ENCODE results near the gene EIF4E3. TPM values are rescaled to one million over a fixed set of nuclear protein-coding genes. Genes with fewer than 3 reads are reported as not detected.

EIF4E3 gene
- total RNA-seq, 3 donors from 2014 or later (not counting 1 experiment from before 2014, with no cell fraction given): 44.9 to 52.2 (median 46.7) TPM

- ATAC-seq (no peak), DNase-seq (peak in 1 of 2 donors; percentile 28)
- WGBS (ENCODE audit: insufficient coverage): 82% methylated on average over 9 of the region's 9 CpGs
- Histone ChIP-seq H3K27ac (ENCODE audit: low read length) (no peak overlapping the region), H3K9me3 (ENCODE audit: control insufficient read depth, insufficient read depth, low read length) (no peaks in the 10 kb centered on the region), H3K4me1 (ENCODE audit: control insufficient read depth, insufficient read depth, low read length) (peaks cover 23% of the 10 kb centered on the region), H3K4me3 (ENCODE audit: low read length) (no peak overlapping the region), H3K27me3 (ENCODE audit: control insufficient read depth, insufficient read depth, low read length) (no peaks in the 10 kb centered on the region), H3K36me3 (ENCODE audit: control insufficient read depth, insufficient read depth, low read length) (peaks cover 7% of the 10 kb centered on the region)
- Mint-ChIP-seq H3K27me3 (ENCODE audit: low read depth in 2 of 2) (no peaks in the 10 kb centered on the region), H3K36me3 (no peaks in the 10 kb centered on the region), H3K9me3 (no peaks in the 10 kb centered on the region), H3K4me3 (no peak overlapping the region), H3K27ac (peak overlapping the region; percentile 51 to 79), H3K4me1 (peaks cover 65 to 74% of the 10 kb centered on the region in 2 donors)
- no peak for TF ChIP-seq CTCF (IDR thresholded peaks at IDR 0.05)
- intact Hi-C loops (cut with micrococcal nuclease): loop anchor here (5.0 to 10.0 kb wide), 2 partner anchors 1112 to 1135 kb away; partner anchors contain the start of gene SHQ1
These were observed 15.2 kb downstream of the EIF4E3 start for GRCh38 chr3:71709908-71710511.

- ATAC-seq: peak; percentile 57 to 77 (median 76)
- no peak overlapping the region for H3K27ac ChIP-seq (ENCODE audit: low read length)
- no peaks in the 10 kb centered on the region for H3K27me3 ChIP-seq (ENCODE audit: control insufficient read depth, insufficient read depth, low read length)
- intact Hi-C loops (cut with micrococcal nuclease): loop anchor here (10.0 kb wide), 1 partner anchor 1136 kb away; the partner anchor contains the start of gene SHQ1
- peaks cover 29% of the 10 kb centered on the region for H3K4me1 ChIP-seq (ENCODE audit: control insufficient read depth, insufficient read depth, low read length)
- H3K36me3 ChIP-seq (ENCODE audit: control insufficient read depth, insufficient read depth, low read length): peaks cover 7% of the 10 kb centered on the region
- H3K27ac Mint-ChIP-seq: peak overlapping the region; percentile 26 to 79
- no peaks in the 10 kb centered on the region for H3K9me3 ChIP-seq (ENCODE audit: control insufficient read depth, insufficient read depth, low read length)
- no peak for TF ChIP-seq CTCF (IDR thresholded peaks at IDR 0.05)
- H3K27me3 Mint-ChIP-seq (ENCODE audit: low read depth in 2 of 2): no peaks in the 10 kb centered on the region
- no peak for DNase-seq
- no peaks in the 10 kb centered on the region for H3K9me3 Mint-ChIP-seq
- no peak overlapping the region for H3K4me3 Mint-ChIP-seq
- H3K4me3 ChIP-seq (ENCODE audit: low read length): no peak overlapping the region
- 58% methylated on average over 7 of the region's 7 CpGs for WGBS (ENCODE audit: insufficient coverage)
- H3K4me1 Mint-ChIP-seq: peaks cover 72 to 75% of the 10 kb centered on the region in 2 donors
- no peaks in the 10 kb centered on the region for H3K36me3 Mint-ChIP-seq
These were observed 16.6 kb downstream of the EIF4E3 start for GRCh38 chr3:71708476-71709105.

- Histone ChIP-seq H3K27me3 (ENCODE audit: control insufficient read depth, insufficient read depth, low read length) (no peaks in the 10 kb centered on the region), H3K4me1 (ENCODE audit: control insufficient read depth, insufficient read depth, low read length) (peaks cover 36% of the 10 kb centered on the region), H3K9me3 (ENCODE audit: control insufficient read depth, insufficient read depth, low read length) (no peaks in the 10 kb centered on the region), H3K27ac (ENCODE audit: low read length) (no peak overlapping the region), H3K4me3 (ENCODE audit: low read length) (no peak overlapping the region), H3K36me3 (ENCODE audit: control insufficient read depth, insufficient read depth, low read length) (peaks cover 7% of the 10 kb centered on the region)
- ATAC-seq (no peak), DNase-seq (no peak)
- Mint-ChIP-seq H3K27ac (peak overlapping the region in 1 of 2 donors; percentile 57), H3K27me3 (ENCODE audit: low read depth in 2 of 2) (no peaks in the 10 kb centered on the region), H3K9me3 (no peaks in the 10 kb centered on the region), H3K4me3 (no peak overlapping the region), H3K4me1 (peaks cover 74 to 76% of the 10 kb centered on the region in 2 donors), H3K36me3 (no peaks in the 10 kb centered on the region)
- intact Hi-C loops (cut with micrococcal nuclease): loop anchor here (10.0 kb wide), 1 partner anchor 1137 kb away; the partner anchor contains the start of gene SHQ1
- 86% methylated on average over 4 of the region's 5 CpGs for WGBS (ENCODE audit: insufficient coverage)
- no peak for TF ChIP-seq CTCF (IDR thresholded peaks at IDR 0.05)
These were observed 17.6 kb downstream of the EIF4E3 start for GRCh38 chr3:71707595-71707994.

Measured in natural killer cell (primary cell).